Spleen (tissue), 3 donors: ENCODE measurements around the gene HMGXB4.
A peak's percentile ranks its signal among the peaks of the same experiment; 100 is the strongest.

Experiments used
- POLR2A ChIP-seq, 3 donors: fragments of 450-650 bp; IDR thresholded peaks; one replicate each; pipeline ENCODE4 v1.5.1; 2017; ENCODE audit warnings: antibody characterized with exemption in 3 of 3, mild to moderate bottlenecking in 1 of 3
- POLR2AphosphoS5 ChIP-seq, 3 donors: sonication (generic); formaldehyde crosslinking; IDR thresholded peaks; one replicate each; pipeline ENCODE4 v1.5.1; 2017; ENCODE audit warnings: antibody characterized with exemption in 3 of 3

GRCh38 chr22:35344956-35345690 lies 87.8 kb downstream of the HMGXB4 start:
- TF ChIP-seq POLR2AphosphoS5 (IDR thresholded peaks at IDR 0.05) (peak in 2 of 3 donors; percentile 24 to 56), POLR2A (IDR thresholded peaks at IDR 0.05) (no peak)
